ENCODE measurements around the gene UBAC2.

The UBAC2 gene

GRCh38 chr13:99299256-99299919, 98.7 kb downstream of the UBAC2 start:
- no peak for DNase-seq

GRCh38 chr13:99299920-99300341, 99.3 kb downstream of the UBAC2 start:
- DNase-seq: no peak

- no peak for DNase-seq
Measured at GRCh38 chr13:99301056-99301838, 100.6 kb downstream of the UBAC2 start.

GRCh38 chr13:99301913-99302636, 101.4 kb downstream of the UBAC2 start:
- no peak for DNase-seq

- no peak for DNase-seq
Measured at GRCh38 chr13:99302637-99303505, 102.2 kb downstream of the UBAC2 start.

GRCh38 chr13:99303863-99304521, 103.3 kb downstream of the UBAC2 start:
- DNase-seq: no peak

GRCh38 chr13:99304541-99304940, 103.9 kb downstream of the UBAC2 start:
- DNase-seq: no peak

- DNase-seq: no peak
Measured at GRCh38 chr13:99305158-99305557, 104.5 kb downstream of the UBAC2 start.

- DNase-seq: no peak
Measured at GRCh38 chr13:99305566-99305965, 104.9 kb downstream of the UBAC2 start.

- DNase-seq: no peak
Measured at GRCh38 chr13:99307247-99307646, 106.6 kb downstream of the UBAC2 start, which contains the start of gene GPR183. Gene GPR183, minus strand, starts transcription at chr13:99307399. Its CDS starts 11,254 bp downstream, at chr13:99296145.

GRCh38 chr13:99307648-99308339, 107.1 kb downstream of the UBAC2 start:
- no peak for DNase-seq

GRCh38 chr13:99308471-99309087, 107.9 kb downstream of the UBAC2 start:
- DNase-seq: no peak

- no peak for DNase-seq
Measured at GRCh38 chr13:99310382-99311031, 109.9 kb downstream of the UBAC2 start.

GRCh38 chr13:99311137-99311536, 110.5 kb downstream of the UBAC2 start:
- DNase-seq: no peak

- DNase-seq: no peak
Measured at GRCh38 chr13:99311748-99312492, 111.3 kb downstream of the UBAC2 start.

- DNase-seq: no peak
Measured at GRCh38 chr13:99312493-99312883, 111.8 kb downstream of the UBAC2 start.

- no peak for DNase-seq
Measured at GRCh38 chr13:99313501-99313900, 112.8 kb downstream of the UBAC2 start.

GRCh38 chr13:99313941-99314340, 113.3 kb downstream of the UBAC2 start:
- no peak for DNase-seq

- no peak for DNase-seq
Measured at GRCh38 chr13:99314640-99315176, 114.1 kb downstream of the UBAC2 start.
